Keratinocyte (primary cell): ENCODE data around the gene ESR2. TPM values are rescaled to one million over a fixed set of nuclear protein-coding genes. Genes with fewer than 3 reads are reported as not detected.

Experiments used
- DNase-seq: peaks from one replicate; pipeline ENCODE4 v3.0.0-alpha.2; 2011; ENCODE audit warnings: low read depth, missing footprints, low spot score
- FAIRE-seq: peaks from 2 replicates; lab custom pipeline; 2011; peaks lifted over from hg19 to GRCh38; lab: Jason Lieb, UNC
- H2AFZ ChIP-seq: 2 replicates; pipeline ENCODE4 v1.6.0; 2012; ENCODE audit warnings: low read length, control low read depth, inconsistent platforms; ENCODE audit not compliant: control insufficient read depth
- H3K27ac ChIP-seq: 2 replicates; pipeline ENCODE4 v1.5.1; 2011; ENCODE audit warnings: low read length; ENCODE audit not compliant: control insufficient read depth, insufficient read depth
- H3K27me3 ChIP-seq: 3 replicates; pipeline ENCODE4 v1.6.0; 2011; ENCODE audit warnings: low read length; ENCODE audit not compliant: control insufficient read depth, insufficient read depth; ENCODE audit errors: extremely low read depth
- H3K36me3 ChIP-seq, 2 experiments: 2 replicates in 1 of 2; 3 replicates in 1 of 2; pipeline ENCODE4 v1.5.1; 2011; ENCODE audit warnings: low read length in 2 of 2, mild to moderate bottlenecking in 1 of 2; ENCODE audit not compliant: control insufficient read depth in 2 of 2, insufficient read depth in 2 of 2; ENCODE audit errors: extremely low read depth in 1 of 2
- H3K4me1 ChIP-seq: 3 replicates; pipeline ENCODE4 v1.5.1; 2011; ENCODE audit warnings: low read length; ENCODE audit not compliant: control insufficient read depth, insufficient read depth; ENCODE audit errors: extremely low read depth
- H3K4me2 ChIP-seq: 3 replicates; pipeline ENCODE4 v1.6.0; 2011; ENCODE audit warnings: low read depth, low read length; ENCODE audit not compliant: control insufficient read depth, insufficient read depth; ENCODE audit errors: extremely low read depth
- H3K4me3 ChIP-seq, 3 experiments: fragments of 200-600 bp in 1 of 3; sonication (generic) in 1 of 3; 2 replicates in 2 of 3; 3 replicates in 1 of 3; pipeline ENCODE4 v1.5.1; 2011 to 2016; ENCODE audit warnings: low read length in 3 of 3, mild to moderate bottlenecking in 3 of 3, control low read depth in 2 of 3, inconsistent platforms in 1 of 3, low read depth in 1 of 3, mixed read lengths in 1 of 3, mixed run types in 1 of 3, moderate library complexity in 1 of 3; ENCODE audit not compliant: control insufficient read depth in 2 of 3, insufficient read depth in 2 of 3; ENCODE audit errors: extremely low read depth in 1 of 3
- H3K79me2 ChIP-seq: 2 replicates; pipeline ENCODE4 v1.6.0; 2012; ENCODE audit warnings: low read length; ENCODE audit not compliant: control insufficient read depth, insufficient read depth
- H3K9ac ChIP-seq: 3 replicates; pipeline ENCODE4 v1.6.0; 2011; ENCODE audit warnings: low read length; ENCODE audit not compliant: control insufficient read depth, insufficient read depth; ENCODE audit errors: extremely low read depth
- H3K9me1 ChIP-seq: 3 replicates; pipeline ENCODE4 v1.6.0; 2011; ENCODE audit warnings: low read length; ENCODE audit not compliant: control insufficient read depth, insufficient read depth; ENCODE audit errors: extremely low read depth
- H3K9me3 ChIP-seq: 2 replicates; pipeline ENCODE4 v1.5.1; 2012; ENCODE audit warnings: low read depth, low read length; ENCODE audit not compliant: control insufficient read depth
- H4K20me1 ChIP-seq: 3 replicates; pipeline ENCODE4 v1.6.0; 2011; ENCODE audit warnings: low read length; ENCODE audit not compliant: control insufficient read depth, insufficient read depth; ENCODE audit errors: extremely low read depth
- EZH2 ChIP-seq: IDR thresholded peaks from one replicate; pipeline ENCODE4 v1.6.1; 2012; ENCODE audit warnings: inconsistent platforms, mild to moderate bottlenecking, low read length, moderate library complexity
- dilution Hi-C: fragments of 300-500 bp; cut with MboI; formaldehyde crosslinking; loops from one replicate; pipeline ENCODE4 v1.7.0; 2020; ENCODE audit warnings: low sequenced_read_pairs; ENCODE audit not compliant: extremely low pct_ligation_motif_present
- polyA plus RNA-seq, 5 experiments: library from polyadenylated mRNA; depleted of rRNA in 3 of 5; stranded (reverse) in 3 of 5; stranded (forward) in 1 of 5; unstranded in 1 of 5; fragments of >200 nt; gene quantifications; 1 replicate in 1 of 5; 2 replicates in 3 of 5; 3 replicates in 1 of 5; pipeline versions ENCODE4 v1.2.1 to v1.2.3, GENCODE V29; 2011 to 2012; ENCODE audit warnings: missing spikeins in 2 of 5, low read depth in 1 of 5, low replicate concordance in 1 of 5
- TF ChIP-seq, protein P1 (sequence below), 3 experiments: IDR thresholded peaks in 1 of 3; conservative IDR thresholded peaks in 1 of 3; optimal IDR thresholded peaks in 1 of 3; 2 replicates in 2 of 3; 3 replicates in 1 of 3; pipeline versions ENCODE3 to v1.5.1; 2011; ENCODE audit warnings: low read length in 3 of 3, mild to moderate bottlenecking in 3 of 3, moderate library complexity in 2 of 3, control low read depth in 1 of 3, inconsistent platforms in 1 of 3; ENCODE audit not compliant: insufficient read depth in 2 of 3; ENCODE audit errors: extremely low read depth in 1 of 3

Gene ESR2
- polyA plus RNA-seq, 1 donor (not counting 4 experiments of a cell fraction or from before 2014, with no cell fraction given), result 0.03 TPM

DNA sequence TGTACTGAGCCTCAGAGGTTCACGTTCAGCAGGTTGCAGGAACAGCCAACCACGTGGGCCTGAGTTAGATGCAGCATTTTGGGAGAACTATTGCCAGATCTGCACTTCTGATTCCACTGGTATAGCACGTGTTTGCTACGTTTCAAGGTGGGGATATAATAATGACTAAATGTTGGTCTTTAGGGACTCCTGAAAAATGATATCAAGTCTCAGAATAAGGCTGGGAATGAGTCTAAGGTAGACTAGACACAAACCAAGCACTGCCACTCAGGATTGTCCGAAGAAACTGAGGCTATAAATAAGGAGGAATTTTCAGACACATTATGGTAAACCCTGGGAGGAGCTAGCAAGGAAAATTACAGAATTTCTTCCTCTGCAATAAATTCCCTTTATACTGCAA lies 98.1 kb downstream of the ESR2 start:
- Histone ChIP-seq H3K4me3 (no peak overlapping the region), H3K36me3 (peaks cover 0 to 6% of the 10 kb centered on the region in 2 experiments), H2AFZ (no peak overlapping the region), H3K4me1 (peaks cover 10% of the 10 kb centered on the region), H3K79me2 (no peaks in the 10 kb centered on the region), H3K9ac (no peak overlapping the region), H3K9me1 (no peaks in the 10 kb centered on the region), H3K27ac (no peak overlapping the region), H3K27me3 (no peaks in the 10 kb centered on the region), H4K20me1 (no peaks in the 10 kb centered on the region), H3K4me2 (no peak overlapping the region), H3K9me3 (no peaks in the 10 kb centered on the region)
- DNase-seq, result no peak
- no peak for FAIRE-seq
- dilution Hi-C loops, result no loop called here
- TF ChIP-seq, protein P1, sequence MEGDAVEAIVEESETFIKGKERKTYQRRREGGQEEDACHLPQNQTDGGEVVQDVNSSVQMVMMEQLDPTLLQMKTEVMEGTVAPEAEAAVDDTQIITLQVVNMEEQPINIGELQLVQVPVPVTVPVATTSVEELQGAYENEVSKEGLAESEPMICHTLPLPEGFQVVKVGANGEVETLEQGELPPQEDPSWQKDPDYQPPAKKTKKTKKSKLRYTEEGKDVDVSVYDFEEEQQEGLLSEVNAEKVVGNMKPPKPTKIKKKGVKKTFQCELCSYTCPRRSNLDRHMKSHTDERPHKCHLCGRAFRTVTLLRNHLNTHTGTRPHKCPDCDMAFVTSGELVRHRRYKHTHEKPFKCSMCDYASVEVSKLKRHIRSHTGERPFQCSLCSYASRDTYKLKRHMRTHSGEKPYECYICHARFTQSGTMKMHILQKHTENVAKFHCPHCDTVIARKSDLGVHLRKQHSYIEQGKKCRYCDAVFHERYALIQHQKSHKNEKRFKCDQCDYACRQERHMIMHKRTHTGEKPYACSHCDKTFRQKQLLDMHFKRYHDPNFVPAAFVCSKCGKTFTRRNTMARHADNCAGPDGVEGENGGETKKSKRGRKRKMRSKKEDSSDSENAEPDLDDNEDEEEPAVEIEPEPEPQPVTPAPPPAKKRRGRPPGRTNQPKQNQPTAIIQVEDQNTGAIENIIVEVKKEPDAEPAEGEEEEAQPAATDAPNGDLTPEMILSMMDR (optimal IDR thresholded peaks at IDR 0.05 in 1 of 3, IDR thresholded peaks at IDR 0.05 in 1 of 3, conservative IDR thresholded peaks at IDR 0.05 in 1 of 3; ENCODE audit: extremely low read depth in 1 of 3, insufficient read depth in 2 of 3, low read length in 3 of 3), result no peak

DNA sequence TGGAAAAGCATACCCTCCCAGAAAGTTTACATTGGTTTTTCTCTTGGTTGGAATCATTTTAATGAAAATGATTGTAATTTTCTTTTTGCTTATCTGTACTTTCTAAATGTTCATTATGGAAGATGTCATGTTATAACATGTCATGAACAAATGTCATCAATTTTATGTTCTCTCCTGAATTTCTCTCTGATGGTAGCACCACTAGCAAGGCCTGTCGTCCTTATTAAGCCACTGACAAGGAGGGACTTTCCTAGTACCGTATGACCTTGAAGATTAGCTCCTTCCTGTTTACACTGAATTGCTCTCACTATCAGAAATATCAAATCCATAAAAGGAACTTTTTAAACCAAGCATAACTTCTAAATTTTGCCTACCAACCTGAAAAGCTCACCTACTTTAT lies 99.0 kb downstream of the ESR2 start:
- Histone ChIP-seq H3K4me3 (no peak overlapping the region), H3K9me3 (no peaks in the 10 kb centered on the region), H2AFZ (no peak overlapping the region), H3K36me3 (peaks cover 0 to 6% of the 10 kb centered on the region in 2 experiments), H3K4me2 (no peak overlapping the region), H4K20me1 (no peaks in the 10 kb centered on the region), H3K27ac (no peak overlapping the region), H3K27me3 (no peaks in the 10 kb centered on the region), H3K4me1 (peaks cover 10% of the 10 kb centered on the region), H3K9ac (no peak overlapping the region), H3K9me1 (no peaks in the 10 kb centered on the region), H3K79me2 (no peaks in the 10 kb centered on the region)
- TF ChIP-seq EZH2, result no peak
- TF ChIP-seq, protein P1 (optimal IDR thresholded peaks at IDR 0.05 in 1 of 3, IDR thresholded peaks at IDR 0.05 in 1 of 3, conservative IDR thresholded peaks at IDR 0.05 in 1 of 3; ENCODE audit: extremely low read depth in 1 of 3, insufficient read depth in 2 of 3, low read length in 3 of 3), result no peak
- FAIRE-seq, result no peak
- dilution Hi-C loops, result no loop called here
- DNase-seq, result no peak
